GM12878 (cell line): ENCODE results near the gene NCBP3. TPM values are rescaled to one million over a fixed set of nuclear protein-coding genes. Genes with fewer than 3 reads are reported as not detected.

Source experiments
- CHD1 ChIP-seq: IDR thresholded peaks from 2 replicates; pipeline ENCODE4 v1.6.1; 2012; ENCODE audit warnings: low read depth, low read length, improper control_type of control experiment
- CREM ChIP-seq: IDR thresholded peaks from 2 replicates; pipeline ENCODE4 v1.6.1; 2014; ENCODE audit warnings: antibody characterized with exemption, low read depth
- CUX1 ChIP-seq: IDR thresholded peaks from 2 replicates; pipeline ENCODE4 v1.6.1; 2012; ENCODE audit warnings: improper control_type of control experiment, low read depth, low read length; ENCODE audit not compliant: insufficient replicate concordance
- DPF2 ChIP-seq: fragments of 450-650 bp; IDR thresholded peaks from 2 replicates; pipeline ENCODE4 v1.6.1; 2017; ENCODE audit warnings: mild to moderate bottlenecking
- ELK1 ChIP-seq: IDR thresholded peaks from 2 replicates; pipeline ENCODE4 v1.6.1; 2012; ENCODE audit warnings: low read depth, low read length, improper control_type of control experiment
- MYB ChIP-seq: fragments of 150-350 bp; IDR thresholded peaks from 2 replicates; pipeline ENCODE4 v1.6.1; 2014; ENCODE audit warnings: mild to moderate bottlenecking, low read depth, low read length, borderline replicate concordance
- POLR2A ChIP-seq: IDR thresholded peaks from 2 replicates; pipeline ENCODE4 v1.6.1; 2011; ENCODE audit warnings: low read depth, mild to moderate bottlenecking, low read length
- ZBTB33 ChIP-seq: fragments of 450-650 bp; IDR thresholded peaks from 2 replicates; pipeline ENCODE4 v1.6.1; 2017; ENCODE audit warnings: mild to moderate bottlenecking
- polyA plus RNA-seq, 11 experiments: library from polyadenylated mRNA; depleted of rRNA in 4 of 11; unstranded in 6 of 11; stranded (reverse) in 5 of 11; fragments of >200 nt; fragmentation: Nextera tagmentation in 4 of 11; fragmentation: Illumina TruSeq in 1 of 11; extraction: Ambion mirVana in 4 of 11; extraction: Trizol in 1 of 11; gene quantifications; 1 replicate in 1 of 11; 2 replicates in 10 of 11; pipeline versions ENCODE4 v1.2.1 to v1.2.3, GENCODE V29; 2011 to 2016; ENCODE audit warnings: inconsistent platforms in 2 of 11, missing spikeins in 2 of 11, low read depth in 1 of 11
- total RNA-seq, 4 experiments: library from RNA; depleted of rRNA in 3 of 4; stranded (reverse); fragments of >200 nt in 3 of 4; fragmentation: Illumina TruSeq in 1 of 4; extraction: Trizol in 1 of 4; gene quantifications; 2 replicates each; pipeline versions ENCODE4 v1.2.1 to v1.2.3, GENCODE V29; 2013 to 2021

Gene NCBP3
- total and polyA plus RNA-seq, 10 of the 15 experiments (the other 5 are each of a cell fraction or from before 2014, with no cell fraction given) = 5.2 to 32.0 (median 23.2) TPM

DNA sequence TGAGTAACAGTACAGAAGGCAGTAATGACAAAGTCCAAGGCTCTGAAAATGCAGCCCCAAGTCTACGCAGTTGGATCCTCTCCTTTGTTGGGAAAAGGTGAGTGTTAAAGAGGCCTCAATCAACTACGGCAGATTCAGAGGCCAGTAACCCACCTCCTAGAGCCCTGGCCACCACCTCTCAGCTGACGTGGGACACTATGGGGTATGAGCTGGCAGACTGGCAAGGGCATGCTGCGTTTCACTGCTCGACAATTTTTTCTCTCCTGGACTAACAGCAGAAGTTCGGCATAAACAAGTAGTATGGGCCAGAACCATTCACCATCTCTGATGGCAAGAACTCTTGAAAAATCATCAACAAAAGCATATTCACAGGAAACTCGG, 17.2 kb downstream of the NCBP3 start (continued):
- TF ChIP-seq ELK1 (no peak), MYB (no peak), DPF2 (no peak), POLR2A (no peak), CUX1 (no peak), CREM (no peak), ZBTB33 (no peak), CHD1 (no peak)
